Activated B cell treated with CpG ODN at 0.5 μM for 24 hours (primary cell): ENCODE measurements around the gene NFKBIE. TPM values are rescaled to one million over a fixed set of nuclear protein-coding genes. Genes with fewer than 3 reads are reported as not detected.

ENCODE experiments used
- ATAC-seq: fragments of 200-7000 bp; cut with Tn5 transposase; one replicate; pipeline ENCODE4 v1.10.0; 2021; ENCODE audit warnings: low read depth, mild to moderate bottlenecking, moderate library complexity
- CTCF ChIA-PET: fragments of 350-600 bp; sonication (Branson Sonifier 250); formaldehyde crosslinking; loops from one replicate; lab custom pipeline; 2021; ENCODE audit warnings: antibody characterized with exemption; lab: Charles Lee
- POLR2A ChIA-PET: fragments of 350-600 bp; sonication (Branson Sonifier 250); formaldehyde crosslinking; loops from one replicate; lab custom pipeline; 2021; ENCODE audit warnings: antibody characterized with exemption; lab: Charles Lee
- DNase-seq: peaks from one replicate; pipeline ENCODE4 v3.0.0; 2022
- H3K27ac Mint-ChIP-seq: one replicate; pipeline ENCODE4 v1.8.0; 2020; ENCODE audit warnings: mixed read lengths
- H3K27me3 Mint-ChIP-seq: one replicate; pipeline ENCODE4 v1.8.0; 2021; ENCODE audit warnings: mixed read lengths
- H3K36me3 Mint-ChIP-seq: one replicate; pipeline ENCODE4 v1.8.0; 2021; ENCODE audit warnings: low read depth, mixed read lengths
- H3K4me1 Mint-ChIP-seq: one replicate; pipeline ENCODE4 v1.8.0; 2021; ENCODE audit warnings: mixed read lengths
- H3K4me3 Mint-ChIP-seq: one replicate; pipeline ENCODE4 v1.8.0; 2020; ENCODE audit warnings: mild to moderate bottlenecking, mixed read lengths
- H3K9me3 Mint-ChIP-seq: one replicate; pipeline ENCODE4 v1.8.0; 2020; ENCODE audit warnings: mixed read lengths
- intact Hi-C: fragments of 100-400 bp; cut with micrococcal nuclease; formaldehyde crosslinking; loops from one replicate; pipeline ENCODE4 v1.15.1; 2024
- total RNA-seq: library from RNA; stranded (reverse); gene quantifications from 2 replicates; pipeline ENCODE4 v1.2.3, GENCODE V29; 2022
- TF ChIP-seq, protein P1 (sequence below): fragments of 200-600 bp; IDR thresholded peaks from one replicate; pipeline ENCODE4 v1.8.0; 2022; ENCODE audit warnings: antibody characterized with exemption, mild to moderate bottlenecking

Gene NFKBIE
- total RNA-seq, 1 donor from 2014 or later, result 94.7 TPM

DNA sequence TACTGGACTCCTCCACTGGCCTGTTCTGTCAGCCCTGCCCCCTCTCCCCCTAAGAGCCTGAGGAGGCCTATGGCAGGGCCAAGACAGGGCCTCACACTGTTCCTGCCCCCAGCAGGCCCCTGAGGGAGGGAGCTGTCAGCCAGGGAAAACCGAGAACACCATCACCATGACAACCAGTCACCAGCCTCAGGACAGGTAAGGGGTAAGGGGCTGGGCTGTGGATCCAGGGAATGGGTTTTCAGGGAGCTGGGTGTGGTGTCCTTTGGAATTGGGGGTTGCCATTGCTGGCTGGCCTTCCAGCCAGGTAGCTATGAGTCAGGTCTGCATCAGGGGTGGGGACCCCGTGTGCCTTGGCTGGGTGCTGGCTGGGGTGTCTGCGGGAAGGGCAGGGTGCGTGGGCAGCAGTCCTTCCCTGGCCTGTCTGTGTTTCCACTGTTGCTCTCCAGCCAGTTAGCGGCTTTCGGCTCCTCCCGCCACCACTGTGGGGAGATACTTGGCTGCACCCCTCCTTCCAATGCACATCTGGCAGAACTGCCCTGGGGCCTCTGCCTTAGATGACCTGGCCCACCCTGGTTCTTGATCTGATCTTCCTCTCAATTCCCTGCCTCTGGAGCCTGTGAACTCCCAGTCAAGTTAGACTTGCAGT, 38.1 kb downstream of the NFKBIE start:
- Mint-ChIP-seq H3K36me3 (no peaks in the 10 kb centered on the region), H3K4me1 (peaks cover 15% of the 10 kb centered on the region), H3K27ac (no peak overlapping the region), H3K4me3 (no peak overlapping the region), H3K9me3 (no peaks in the 10 kb centered on the region), H3K27me3 (no peaks in the 10 kb centered on the region)
- no peak for ATAC-seq
- TF ChIP-seq, protein P1, sequence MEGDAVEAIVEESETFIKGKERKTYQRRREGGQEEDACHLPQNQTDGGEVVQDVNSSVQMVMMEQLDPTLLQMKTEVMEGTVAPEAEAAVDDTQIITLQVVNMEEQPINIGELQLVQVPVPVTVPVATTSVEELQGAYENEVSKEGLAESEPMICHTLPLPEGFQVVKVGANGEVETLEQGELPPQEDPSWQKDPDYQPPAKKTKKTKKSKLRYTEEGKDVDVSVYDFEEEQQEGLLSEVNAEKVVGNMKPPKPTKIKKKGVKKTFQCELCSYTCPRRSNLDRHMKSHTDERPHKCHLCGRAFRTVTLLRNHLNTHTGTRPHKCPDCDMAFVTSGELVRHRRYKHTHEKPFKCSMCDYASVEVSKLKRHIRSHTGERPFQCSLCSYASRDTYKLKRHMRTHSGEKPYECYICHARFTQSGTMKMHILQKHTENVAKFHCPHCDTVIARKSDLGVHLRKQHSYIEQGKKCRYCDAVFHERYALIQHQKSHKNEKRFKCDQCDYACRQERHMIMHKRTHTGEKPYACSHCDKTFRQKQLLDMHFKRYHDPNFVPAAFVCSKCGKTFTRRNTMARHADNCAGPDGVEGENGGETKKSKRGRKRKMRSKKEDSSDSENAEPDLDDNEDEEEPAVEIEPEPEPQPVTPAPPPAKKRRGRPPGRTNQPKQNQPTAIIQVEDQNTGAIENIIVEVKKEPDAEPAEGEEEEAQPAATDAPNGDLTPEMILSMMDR, result no peak
- intact Hi-C loops, result no loop called here
- CTCF ChIA-PET, result interaction anchor here (1.4 kb wide), 1 partner anchor 40 kb away, joined by 3 read pairs; no protein-coding TSS in a partner anchor
- DNase-seq, result no peak
- POLR2A ChIA-PET, result interaction anchor here (0.6 kb wide), 1 partner anchor 20 kb away, joined by 3 read pairs; the partner anchor contains the start of gene HSP90AB1

DNA sequence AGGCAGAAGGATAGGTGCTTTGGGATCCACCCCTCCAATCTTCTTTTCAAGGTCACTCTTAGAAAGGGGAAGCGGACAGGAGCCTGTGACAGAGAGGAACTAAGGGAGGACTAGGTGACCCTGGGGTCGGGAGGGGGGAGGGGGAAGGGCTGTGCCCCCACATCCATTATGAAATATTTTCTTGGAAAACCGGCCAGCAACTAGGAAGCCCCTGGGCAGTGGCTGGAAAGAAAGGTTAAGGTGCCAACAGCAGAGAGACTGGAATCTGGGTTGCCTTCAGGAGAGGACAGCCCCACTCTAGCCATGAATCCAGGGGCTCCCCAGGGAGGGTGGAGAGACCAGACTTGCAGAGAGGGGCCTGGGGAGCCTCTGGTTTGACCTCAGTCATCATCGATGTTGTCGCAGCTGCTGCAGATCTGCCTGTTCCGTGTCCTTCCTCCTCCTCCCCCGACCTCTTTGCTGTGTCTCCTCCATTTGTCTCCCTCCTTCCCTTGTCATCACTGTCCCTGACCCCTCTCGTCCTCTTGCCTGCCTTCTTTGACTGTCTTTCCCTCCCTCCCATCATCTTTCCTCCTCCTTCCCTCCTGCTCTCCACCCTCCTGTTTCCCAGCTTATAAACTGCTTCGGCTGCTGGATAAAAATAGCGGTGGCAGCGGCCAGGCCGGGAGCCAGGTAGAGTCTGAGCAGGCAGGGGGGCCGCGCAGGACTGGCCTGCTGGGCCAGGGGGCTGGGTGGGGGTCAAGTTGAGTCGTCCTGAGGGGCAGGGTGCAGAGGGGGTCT, 38.8 kb downstream of the NFKBIE start:
- Mint-ChIP-seq H3K27me3 (no peaks in the 10 kb centered on the region), H3K4me1 (peaks cover 20% of the 10 kb centered on the region), H3K36me3 (no peaks in the 10 kb centered on the region), H3K9me3 (no peaks in the 10 kb centered on the region), H3K27ac (no peak overlapping the region), H3K4me3 (no peak overlapping the region)
- intact Hi-C loops, result no loop called here
- ATAC-seq, result no peak
- POLR2A ChIA-PET, result no interaction called here
- TF ChIP-seq, protein P1, result no peak
- no peak for DNase-seq
- CTCF ChIA-PET, result interaction anchor here (1.4 kb wide), 1 partner anchor 9 kb away, joined by 4 read pairs; no protein-coding TSS in a partner anchor

DNA sequence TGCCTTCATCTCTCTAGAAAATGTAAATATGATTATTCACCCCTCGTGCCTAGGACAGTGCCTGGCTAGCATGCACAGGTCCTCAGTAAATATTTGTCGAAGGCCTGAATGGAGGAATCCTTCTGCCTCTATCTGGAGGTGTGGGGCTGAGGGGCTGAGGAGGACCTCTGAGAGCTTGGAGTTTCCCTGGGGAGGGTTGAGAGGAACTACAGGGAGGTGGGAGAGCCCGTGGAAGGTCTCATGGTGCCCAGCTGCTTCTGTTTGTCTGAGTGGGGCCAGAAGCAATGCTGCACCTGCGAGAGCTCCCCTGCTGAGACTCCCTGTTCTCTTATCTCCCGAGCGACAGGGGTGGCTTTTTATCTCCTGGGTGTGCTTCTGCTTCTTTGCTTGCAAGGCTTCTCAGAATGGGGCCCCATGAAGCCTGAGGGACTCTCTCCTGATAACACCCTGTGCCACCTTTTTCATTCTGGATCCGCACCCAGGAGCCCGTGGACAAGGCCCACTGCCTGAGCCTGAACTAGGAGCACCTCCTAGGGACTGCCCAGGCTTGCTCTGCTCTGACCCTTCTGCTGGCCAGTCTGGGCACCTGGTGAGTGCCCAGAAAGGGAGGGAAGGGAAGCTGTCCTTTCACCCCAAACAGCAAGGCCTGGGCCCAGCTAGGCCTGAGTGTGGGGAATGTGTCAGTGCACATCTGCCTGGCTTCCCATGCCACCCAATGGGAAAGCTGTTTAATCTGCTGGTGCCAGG, 39.6 kb downstream of the NFKBIE start:
- TF ChIP-seq, protein P1, result no peak
- H3K27ac Mint-ChIP-seq, result no peak overlapping the region
- H3K27me3 Mint-ChIP-seq, result no peaks in the 10 kb centered on the region
- CTCF ChIA-PET, result interaction anchor here (1.4 kb wide), 1 partner anchor 10 kb away, joined by 4 read pairs; no protein-coding TSS in a partner anchor
- H3K4me1 Mint-ChIP-seq, result peaks cover 23% of the 10 kb centered on the region
- no peaks in the 10 kb centered on the region for H3K9me3 Mint-ChIP-seq
- DNase-seq (no peak), ATAC-seq (no peak)
- intact Hi-C loops, result no loop called here
- POLR2A ChIA-PET, result interaction anchor here (0.7 to 3.8 kb wide), 4 partner anchors 11 to 299 kb away, joined by 3 to 49 read pairs (median 10); partner anchors contain the start of gene HSP90AB1
- no peaks in the 10 kb centered on the region for H3K36me3 Mint-ChIP-seq
- no peak overlapping the region for H3K4me3 Mint-ChIP-seq

DNA sequence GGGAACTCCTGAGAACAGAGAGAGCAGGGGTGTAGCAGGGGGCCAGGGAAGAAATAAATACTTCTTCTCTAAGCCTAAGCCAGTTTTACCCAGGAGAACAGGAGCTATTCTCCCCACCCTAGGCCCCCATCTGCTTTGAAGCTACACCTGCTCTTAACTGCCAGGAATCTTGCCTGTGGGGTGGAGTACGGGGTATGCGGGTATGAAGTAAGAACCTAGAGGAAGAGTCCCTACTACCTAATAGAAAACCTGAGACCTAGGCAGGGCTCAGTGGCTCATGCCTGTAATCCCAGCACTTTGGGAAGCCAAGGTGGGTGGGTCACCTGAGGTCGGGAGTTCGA, 40.4 kb downstream of the NFKBIE start:
- no peak for DNase-seq
- H3K9me3 Mint-ChIP-seq, result no peaks in the 10 kb centered on the region
- no peak overlapping the region for H3K4me3 Mint-ChIP-seq
- CTCF ChIA-PET, result interaction anchor here (0.8 to 2.3 kb wide), 3 partner anchors 11 to 43 kb away, joined by 4 to 15 read pairs (median 6); no protein-coding TSS in a partner anchor
- H3K36me3 Mint-ChIP-seq, result no peaks in the 10 kb centered on the region
- no peaks in the 10 kb centered on the region for H3K27me3 Mint-ChIP-seq
- no peak for ATAC-seq
- POLR2A ChIA-PET, result interaction anchor here (0.7 to 3.8 kb wide), 6 partner anchors 12 to 298 kb away, joined by 3 to 49 read pairs (median 6); partner anchors contain the start of gene HSP90AB1
- H3K4me1 Mint-ChIP-seq, result peaks cover 26% of the 10 kb centered on the region
- H3K27ac Mint-ChIP-seq, result no peak overlapping the region
- TF ChIP-seq, protein P1, result no peak
- intact Hi-C loops, result loop anchor here (5.0 kb wide), 2 partner anchors 98 to 112 kb away; partner anchors contain the start of genes MRPL14 and TMEM63B
